CD4-positive, alpha-beta memory T cell (primary cell): ENCODE results near the gene AGAP2. TPM values are rescaled to one million over a fixed set of nuclear protein-coding genes. Genes with fewer than 3 reads are reported as not detected.
"Not testable (repeated sequence)": the region's sequence is repeated elsewhere in the genome, so short reads cannot be mapped to it uniquely, and the experiment has no call there.

ENCODE experiments used
- CTCF ChIA-PET: fragments of 350-600 bp; sonication (Branson Sonifier 250); formaldehyde crosslinking; loops from one replicate; lab custom pipeline; 2021; ENCODE audit warnings: inconsistent platforms; ENCODE audit not compliant: partially characterized antibody; lab: Charles Lee
- POLR2A ChIA-PET: fragments of 350-600 bp; sonication (Branson Sonifier 250); formaldehyde crosslinking; loops from one replicate; lab custom pipeline; 2021; ENCODE audit not compliant: partially characterized antibody; lab: Charles Lee
- DNase-seq, 5 donors: peaks; one replicate each; pipeline versions ENCODE4 v3.0.0 to v3.0.0-alpha.2; 2020 to 2022; ENCODE audit warnings: mixed read lengths in 1 of 5
- H3K27ac ChIP-seq: one replicate; pipeline ENCODE4 v1.7.0; 2013; ENCODE audit warnings: low read depth, low read length
- H3K27me3 ChIP-seq: 2 replicates; pipeline ENCODE4 v1.7.0; 2013; ENCODE audit warnings: mild to moderate bottlenecking, low read length, moderate library complexity; ENCODE audit not compliant: insufficient read depth
- H3K36me3 ChIP-seq: 2 replicates; pipeline ENCODE4 v1.7.0; 2013; ENCODE audit warnings: mild to moderate bottlenecking, low read length, moderate library complexity; ENCODE audit not compliant: insufficient read depth
- H3K4me1 ChIP-seq: 2 replicates; pipeline ENCODE4 v1.7.0; 2013; ENCODE audit warnings: mild to moderate bottlenecking, low read length, moderate library complexity; ENCODE audit not compliant: insufficient read depth
- H3K4me3 ChIP-seq, 2 donors: one replicate each; pipeline ENCODE4 v1.7.0; 2013; ENCODE audit warnings: low read length in 2 of 2, mild to moderate bottlenecking in 1 of 2
- H3K9me3 ChIP-seq, 2 donors: one replicate each; pipeline ENCODE4 v1.7.0; 2013; ENCODE audit warnings: low read length in 2 of 2, control low read depth in 1 of 2; ENCODE audit not compliant: control insufficient read depth in 1 of 2
- H3K27ac Mint-ChIP-seq, 7 donors: one replicate each; pipeline ENCODE4 v1.8.0; 2020 to 2021; ENCODE audit warnings: mixed read lengths in 7 of 7, mild to moderate bottlenecking in 6 of 7, inconsistent platforms in 3 of 7, moderate library complexity in 3 of 7
- H3K27me3 Mint-ChIP-seq, 2 donors: one replicate each; pipeline ENCODE4 v1.8.0; 2020 to 2021; ENCODE audit warnings: mixed read lengths in 2 of 2
- H3K36me3 Mint-ChIP-seq, 2 donors: one replicate each; pipeline ENCODE4 v1.8.0; 2020 to 2021; ENCODE audit warnings: mixed read lengths in 2 of 2, inconsistent platforms in 1 of 2, mild to moderate bottlenecking in 1 of 2
- H3K4me1 Mint-ChIP-seq, 4 donors: one replicate each; pipeline ENCODE4 v1.8.0; 2020 to 2021; ENCODE audit warnings: mixed read lengths in 4 of 4, mild to moderate bottlenecking in 1 of 4
- H3K4me3 Mint-ChIP-seq, 8 donors: one replicate each; pipeline ENCODE4 v1.8.0; 2020 to 2021; ENCODE audit warnings: mixed read lengths in 8 of 8, mild to moderate bottlenecking in 7 of 8, moderate library complexity in 6 of 8, inconsistent platforms in 3 of 8
- H3K9me3 Mint-ChIP-seq, 8 donors: one replicate each; pipeline ENCODE4 v1.8.0; 2020 to 2021; ENCODE audit warnings: mixed read lengths in 8 of 8, mild to moderate bottlenecking in 5 of 8, inconsistent platforms in 3 of 8, moderate library complexity in 1 of 8
- intact Hi-C: fragments of 100-400 bp; cut with micrococcal nuclease; formaldehyde crosslinking; loops from one replicate; pipeline ENCODE4 v1.15.1; 2023
- microRNA-seq: library from miRNA; unstranded; fragments of <30 nt; microRNA quantifications from one replicate; pipeline ENCODE4 v1.2.0, GENCODE V29; 2021; ENCODE audit warnings: borderline replicate concordance, borderline number of aligned reads, borderline microRNAs expressed, mixed read lengths
- polyA plus RNA-seq, 2 donors: library from polyadenylated mRNA; unstranded; fragments of 300-500 nt; fragmentation: Illumina TruSeq; gene quantifications; one replicate each; pipeline ENCODE4 v1.2.3, GENCODE V29; 2021
- total RNA-seq, 2 experiments: library from RNA; stranded (reverse); gene quantifications; one replicate each; pipeline ENCODE4 v1.2.3, GENCODE V29; 2021

AGAP2 gene
- total and polyA plus RNA-seq, 4 experiments from 2014 or later: 3.2 to 66.7 (median 35.9) TPM

DNA sequence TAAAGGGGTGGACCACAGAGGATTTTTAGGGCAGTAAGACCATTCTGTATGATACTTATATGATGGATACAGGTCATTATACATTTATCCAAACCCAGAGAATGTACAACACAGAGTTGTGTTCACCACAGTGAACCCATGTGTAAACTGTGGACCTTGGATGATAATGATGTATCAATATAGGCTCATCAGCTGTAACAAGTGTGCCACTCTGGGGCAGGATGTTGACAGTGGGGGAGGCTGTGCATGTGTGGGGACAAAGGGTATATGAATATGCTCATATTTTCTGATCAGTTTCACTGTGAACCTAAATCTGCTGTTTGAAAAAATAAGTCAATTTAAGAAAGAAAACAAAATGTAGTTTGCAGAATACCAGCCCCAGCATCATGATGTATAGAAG, 58.8 kb downstream of the AGAP2 start:
- Histone ChIP-seq H3K27ac (no peak overlapping the region), H3K27me3 (no peaks in the 10 kb centered on the region), H3K4me1 (no peaks in the 10 kb centered on the region), H3K4me3 (no peak overlapping the region), H3K36me3 (no peaks in the 10 kb centered on the region), H3K9me3 (no peaks in the 10 kb centered on the region)
- no peak overlapping the region for H3K27ac Mint-ChIP-seq
- ChIA-PET POLR2A (no interaction called here), CTCF (no interaction called here)
- intact Hi-C loops: no loop called here
- H3K4me3 Mint-ChIP-seq: no peak overlapping the region
- DNase-seq: no peak
- H3K9me3 Mint-ChIP-seq: peaks cover 0 to 11% (median 7%) of the 10 kb centered on the region in 8 donors
- no peaks in the 10 kb centered on the region for H3K36me3 Mint-ChIP-seq
- peaks cover 0 to 8% of the 10 kb centered on the region in 2 donors for H3K27me3 Mint-ChIP-seq
- H3K4me1 Mint-ChIP-seq: no peaks in the 10 kb centered on the region

DNA sequence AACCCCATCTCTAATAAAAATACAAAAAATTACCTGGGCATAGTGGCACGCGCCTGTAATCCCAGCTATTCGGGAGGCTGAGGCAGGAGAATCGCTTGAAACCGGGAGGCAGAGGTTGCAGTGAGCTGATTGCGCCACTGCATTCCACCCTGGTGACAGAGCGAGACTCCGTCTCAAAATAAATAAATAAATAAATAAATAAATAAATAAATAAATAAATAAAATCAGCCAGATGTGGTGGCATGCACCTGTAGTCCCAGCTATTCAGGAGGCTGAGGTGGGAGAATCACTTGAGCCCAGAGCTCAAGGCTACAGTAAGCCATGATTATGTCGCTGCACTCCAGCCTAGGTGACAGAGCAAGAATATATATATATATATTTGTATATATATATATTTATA, 60.6 kb downstream of the AGAP2 start:
- H3K27ac Mint-ChIP-seq, H3K36me3 Mint-ChIP-seq, DNase-seq, H3K27ac ChIP-seq, H3K4me3 Mint-ChIP-seq, intact Hi-C loops, H3K4me3 ChIP-seq, CTCF ChIA-PET, H3K27me3 Mint-ChIP-seq, H3K27me3 ChIP-seq, H3K4me1 Mint-ChIP-seq, H3K36me3 ChIP-seq, POLR2A ChIA-PET, H3K4me1 ChIP-seq, H3K9me3 ChIP-seq: not testable (repeated sequence)
- peaks cover 0 to 11% (median 7%) of the 10 kb centered on the region in 8 donors for H3K9me3 Mint-ChIP-seq

DNA sequence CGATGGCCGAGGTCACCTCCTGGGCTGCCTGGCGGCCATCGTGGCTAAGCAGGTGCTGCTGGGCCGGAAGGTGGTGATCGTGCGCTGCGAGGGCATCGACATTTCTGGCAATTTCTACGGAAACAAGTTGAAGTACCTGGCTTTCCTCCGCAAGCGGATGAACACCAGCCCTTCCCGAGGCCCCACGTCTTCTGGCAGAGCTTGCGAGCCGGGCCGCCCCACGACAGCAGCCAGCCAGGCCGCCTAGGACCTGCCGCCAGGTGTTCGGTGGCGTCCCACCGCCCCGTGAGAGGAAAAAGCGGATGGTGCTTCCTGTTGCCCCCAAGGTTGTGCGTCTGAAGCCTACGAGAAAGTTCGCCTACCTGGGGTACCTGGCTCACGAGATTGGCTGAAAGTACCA, 63.9 kb downstream of the AGAP2 start:
- Histone ChIP-seq H3K36me3 (no peaks in the 10 kb centered on the region), H3K4me3 (no peak overlapping the region), H3K9me3 (no peaks in the 10 kb centered on the region), H3K4me1 (no peaks in the 10 kb centered on the region), H3K27me3 (no peaks in the 10 kb centered on the region), H3K27ac (no peak overlapping the region)
- no peak overlapping the region for H3K4me3 Mint-ChIP-seq
- no peak overlapping the region for H3K27ac Mint-ChIP-seq
- intact Hi-C loops: no loop called here
- peaks cover 0 to 2% (median 0%) of the 10 kb centered on the region in 8 donors for H3K9me3 Mint-ChIP-seq
- H3K27me3 Mint-ChIP-seq: peaks cover 2 to 5% of the 10 kb centered on the region in 2 donors
- ChIA-PET CTCF (no interaction called here), POLR2A (no interaction called here)
- no peak for DNase-seq
- H3K36me3 Mint-ChIP-seq: no peaks in the 10 kb centered on the region
- no peaks in the 10 kb centered on the region for H3K4me1 Mint-ChIP-seq

Small RNAs within 50 kb of the gene (microRNA-seq; reads per million reads assigned to microRNA genes)
- gene MIR6759: not detected

Other genes with a start within 250 kb of the AGAP2 start
- gene DDIT3, start 218.2 kb downstream of the AGAP2 start, total RNA-seq: 10 to 100 TPM; 38.5 to 40.8 TPM
- 10 to 100 TPM; 15.4 to 22.8 TPM for gene DDIT3, start 218.2 kb downstream of the AGAP2 start, polyA plus RNA-seq
- gene MBD6, start 215.9 kb downstream of the AGAP2 start, total RNA-seq: 100 to 1,000 TPM in 1 of 2 experiments, 10 to 100 TPM in 1; 97.4 to 103 TPM
- gene MBD6, start 215.9 kb downstream of the AGAP2 start, polyA plus RNA-seq: 1 to 10 TPM in 1 of 2 donors, under 1 TPM in 1; 0.16 to 2.6 TPM
- gene DCTN2, start 191.6 kb downstream of the AGAP2 start, total RNA-seq: 10 to 100 TPM; 69.4 to 70.7 TPM
- 10 to 100 TPM; 67.4 to 86.2 TPM for gene DCTN2, start 191.6 kb downstream of the AGAP2 start, polyA plus RNA-seq
- under 1 TPM; 0.96 to 1.00 TPM for gene KIF5A, start 188.7 kb downstream of the AGAP2 start, total RNA-seq
- not detected for gene KIF5A, start 188.7 kb downstream of the AGAP2 start, polyA plus RNA-seq
- gene PIP4K2C, start 147.6 kb downstream of the AGAP2 start, total RNA-seq: 10 to 100 TPM; 32.4 to 36.0 TPM
- gene PIP4K2C, start 147.6 kb downstream of the AGAP2 start, polyA plus RNA-seq: 10 to 100 TPM; 30.4 to 45.0 TPM
- 10 to 100 TPM; 33.8 to 37.1 TPM for gene DTX3, start 133.9 kb downstream of the AGAP2 start, total RNA-seq
- 1 to 10 TPM; 4.2 to 6.2 TPM for gene DTX3, start 133.9 kb downstream of the AGAP2 start, polyA plus RNA-seq
- under 1 TPM; 0.47 to 0.67 TPM for gene ARHGEF25, start 127.3 kb downstream of the AGAP2 start, total RNA-seq
- not detected for gene ARHGEF25, start 127.3 kb downstream of the AGAP2 start, polyA plus RNA-seq
- gene B4GALNT1, start 105.5 kb downstream of the AGAP2 start, total RNA-seq: not detected
- gene B4GALNT1, start 105.5 kb downstream of the AGAP2 start, polyA plus RNA-seq: not detected
- 100 to 1,000 TPM; 189 to 195 TPM for gene OS9, start 44.6 kb downstream of the AGAP2 start, total RNA-seq
- gene OS9, start 44.6 kb downstream of the AGAP2 start, polyA plus RNA-seq: 10 to 100 TPM; 56.6 to 73.0 TPM
- 10 to 100 TPM; 27.5 to 30.6 TPM for gene TSPAN31, start 6.3 kb upstream of the AGAP2 start, total RNA-seq
- gene TSPAN31, start 6.3 kb upstream of the AGAP2 start, polyA plus RNA-seq: 10 to 100 TPM; 37.5 to 76.2 TPM
- 10 to 100 TPM; 44.4 to 48.3 TPM for gene CDK4, start 13.6 kb upstream of the AGAP2 start, total RNA-seq
- gene CDK4, start 13.6 kb upstream of the AGAP2 start, polyA plus RNA-seq: 10 to 100 TPM; 85.0 to 99.7 TPM
- 10 to 100 TPM; 58.0 to 62.8 TPM for gene MARCHF9, start 16.4 kb upstream of the AGAP2 start, total RNA-seq
- gene MARCHF9, start 16.4 kb upstream of the AGAP2 start, polyA plus RNA-seq: 1 to 10 TPM; 3.7 to 8.9 TPM
- 1 to 10 TPM in 1 of 2 experiments, under 1 TPM in 1; 0.64 to 1.4 TPM for gene CYP27B1, start 28.3 kb upstream of the AGAP2 start, total RNA-seq
- gene CYP27B1, start 28.3 kb upstream of the AGAP2 start, polyA plus RNA-seq: under 1 TPM; 0.55 to 0.93 TPM
- gene METTL1, start 33.4 kb upstream of the AGAP2 start, total RNA-seq: 10 to 100 TPM in 1 of 2 experiments, 1 to 10 TPM in 1; 9.9 to 10.9 TPM
- 10 to 100 TPM; 16.3 to 19.1 TPM for gene METTL1, start 33.4 kb upstream of the AGAP2 start, polyA plus RNA-seq
- 1 to 10 TPM; 3.1 to 4.9 TPM for gene EEF1AKMT3, start 33.9 kb upstream of the AGAP2 start, total RNA-seq
- gene EEF1AKMT3, start 33.9 kb upstream of the AGAP2 start, polyA plus RNA-seq: 10 to 100 TPM in 1 of 2 donors, 1 to 10 TPM in 1; 5.3 to 12.4 TPM
- 10 to 100 TPM; 18.9 to 22.2 TPM for gene TSFM, start 44.0 kb upstream of the AGAP2 start, total RNA-seq
- 10 to 100 TPM; 23.2 to 32.5 TPM for gene TSFM, start 44.0 kb upstream of the AGAP2 start, polyA plus RNA-seq
- gene AVIL, start 80.0 kb upstream of the AGAP2 start, total RNA-seq: 10 to 100 TPM; 14.6 to 15.9 TPM
- under 1 TPM in 1 of 2 donors, not detected in 1; 0.68 TPM for gene AVIL, start 80.0 kb upstream of the AGAP2 start, polyA plus RNA-seq
- gene CTDSP2, start 108.0 kb upstream of the AGAP2 start, total RNA-seq: 100 to 1,000 TPM; 274 to 285 TPM
- 10 to 100 TPM; 57.7 to 74.8 TPM for gene CTDSP2, start 108.0 kb upstream of the AGAP2 start, polyA plus RNA-seq
- 1 to 10 TPM; 6.1 to 6.7 TPM for gene ATP23, start 202.8 kb upstream of the AGAP2 start, total RNA-seq
- gene ATP23, start 202.8 kb upstream of the AGAP2 start, polyA plus RNA-seq: 10 to 100 TPM; 16.6 to 22.9 TPM